ENCODE measurements around the gene TSPAN5. TPM values are rescaled to one million over a fixed set of nuclear protein-coding genes. Genes with fewer than 3 reads are reported as not detected.

TSPAN5 gene
- total and polyA plus RNA-seq, 2 of the 4 experiments (the other 2 are of a cell fraction) = 64.8 to 79.6 TPM

- ChIA-PET POLR2A (ENCODE audit: unreplicated experiment) (no interaction called here), CTCF (no interaction called here)
- Histone ChIP-seq H2BK15ac (ENCODE audit: low read depth, low read length) (no peak overlapping the region), H3K27ac (ENCODE audit: insufficient read depth, low read length) (no peak overlapping the region), H2BK5ac (ENCODE audit: low read depth, low read length, poor library complexity, severe bottlenecking) (no peak overlapping the region), H4K8ac (ENCODE audit: low read depth in 2 of 2, low read length in 2 of 2) (no peak overlapping the region), H3K79me1 (ENCODE audit: low read depth in 1 of 2, low read length in 2 of 2) (peaks cover 48 to 64% of the 10 kb centered on the region in 2 experiments), H2BK20ac (ENCODE audit: low read depth, low read length) (no peak overlapping the region), H3K18ac (ENCODE audit: low read depth, low read length) (no peak overlapping the region), H3K56ac (ENCODE audit: extremely low read depth, insufficient read depth, low read length) (no peak overlapping the region), H4K91ac (ENCODE audit: insufficient read depth, low read depth, low read length) (no peak overlapping the region), H3K4me2 (ENCODE audit: low read depth, low read length) (no peak overlapping the region), H3K4ac (ENCODE audit: low read depth, low read length) (no peak overlapping the region), H2AK5ac (ENCODE audit: low read depth, low read length) (no peak overlapping the region), H3K4me1 (ENCODE audit: control insufficient read depth, insufficient read depth, low read length) (peaks cover 11% of the 10 kb centered on the region), H3K14ac (replicated peaks; ENCODE audit: low read depth, low read length) (no peak overlapping the region), H2AK9ac (replicated peaks; ENCODE audit: low read depth, low read length, poor library complexity) (no peak overlapping the region), H3K9me1 (ENCODE audit: insufficient read depth, low read length) (peaks cover 5% of the 10 kb centered on the region; the same call in 1 of the 2 replicates), H4K20me1 (ENCODE audit: insufficient read depth, low read length) (peaks cover 14% of the 10 kb centered on the region), H3K27me3 (ENCODE audit: control insufficient read depth, insufficient read depth, low read length) (no peaks in the 10 kb centered on the region), H3K9me3 (ENCODE audit: control insufficient read depth, insufficient read depth, low read length) (no peaks in the 10 kb centered on the region), H3K36me3 (ENCODE audit: control insufficient read depth, insufficient read depth, low read length) (no peaks in the 10 kb centered on the region), H3K23ac (ENCODE audit: low read depth, low read length) (peak overlapping the region; percentile 48; the same call in 1 of the 2 replicates), H2AFZ (replicated peaks; ENCODE audit: low read length, poor library complexity) (no peak overlapping the region), H4K5ac (ENCODE audit: low read depth, low read length) (no peak overlapping the region), H3K4me3 (ENCODE audit: insufficient read depth, low read depth, low read length) (no peak overlapping the region), H3K9ac (ENCODE audit: low read depth, low read length) (no peak overlapping the region), H2BK120ac (ENCODE audit: low read depth, low read length) (no peak overlapping the region)
- dilution Hi-C loops (cut with HindIII; ENCODE audit: low sequenced_read_pairs, unreplicated experiment) = no loop called here
- ATAC-seq (ENCODE audit: low read depth) (no peak), DNase-seq (no peak)
- in situ Hi-C loops (cut with MboI; ENCODE audit: low sequenced_read_pairs) = no loop called here
- no TSS peak for BruUV-seq (replicated peaks)
- intact Hi-C loops (cut with micrococcal nuclease) = loop anchor here (5.0 kb wide), 1 partner anchor 47 kb away; no protein-coding TSS in a partner anchor
- WGBS, 2 experiments (ENCODE audit: extremely low coverage in 2 of 2, insufficient read length in 1 of 2) = no CpG with 5 or more reads among the region's 3 CpGs
- no peak for TF ChIP-seq POLR2A (IDR thresholded peaks at IDR 0.05; ENCODE audit: low read depth, low read length)
- no peak for TF ChIP-seq MAZ (IDR thresholded peaks at IDR 0.05; ENCODE audit: borderline replicate concordance, low read depth, low read length)
- TF ChIP-seq, protein P1, sequence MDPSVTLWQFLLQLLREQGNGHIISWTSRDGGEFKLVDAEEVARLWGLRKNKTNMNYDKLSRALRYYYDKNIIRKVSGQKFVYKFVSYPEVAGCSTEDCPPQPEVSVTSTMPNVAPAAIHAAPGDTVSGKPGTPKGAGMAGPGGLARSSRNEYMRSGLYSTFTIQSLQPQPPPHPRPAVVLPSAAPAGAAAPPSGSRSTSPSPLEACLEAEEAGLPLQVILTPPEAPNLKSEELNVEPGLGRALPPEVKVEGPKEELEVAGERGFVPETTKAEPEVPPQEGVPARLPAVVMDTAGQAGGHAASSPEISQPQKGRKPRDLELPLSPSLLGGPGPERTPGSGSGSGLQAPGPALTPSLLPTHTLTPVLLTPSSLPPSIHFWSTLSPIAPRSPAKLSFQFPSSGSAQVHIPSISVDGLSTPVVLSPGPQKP (IDR thresholded peaks at IDR 0.05; ENCODE audit: borderline replicate concordance, low read depth, low read length) = no peak
- TF ChIP-seq FOS (IDR thresholded peaks at IDR 0.05; ENCODE audit: low read depth, low read length) = no peak
- TF ChIP-seq SMC3 (IDR thresholded peaks at IDR 0.05; ENCODE audit: low read depth, low read length) = no peak
- no peak for TF ChIP-seq NFE2L2 (IDR thresholded peaks at IDR 0.05; ENCODE audit: low read depth, low read length)
- no peak for TF ChIP-seq CHD1 (IDR thresholded peaks at IDR 0.05; ENCODE audit: low read depth, low read length)
- TF ChIP-seq BHLHE40 (IDR thresholded peaks at IDR 0.05; ENCODE audit: low read depth, low read length) = no peak
- TF ChIP-seq, protein P2, sequence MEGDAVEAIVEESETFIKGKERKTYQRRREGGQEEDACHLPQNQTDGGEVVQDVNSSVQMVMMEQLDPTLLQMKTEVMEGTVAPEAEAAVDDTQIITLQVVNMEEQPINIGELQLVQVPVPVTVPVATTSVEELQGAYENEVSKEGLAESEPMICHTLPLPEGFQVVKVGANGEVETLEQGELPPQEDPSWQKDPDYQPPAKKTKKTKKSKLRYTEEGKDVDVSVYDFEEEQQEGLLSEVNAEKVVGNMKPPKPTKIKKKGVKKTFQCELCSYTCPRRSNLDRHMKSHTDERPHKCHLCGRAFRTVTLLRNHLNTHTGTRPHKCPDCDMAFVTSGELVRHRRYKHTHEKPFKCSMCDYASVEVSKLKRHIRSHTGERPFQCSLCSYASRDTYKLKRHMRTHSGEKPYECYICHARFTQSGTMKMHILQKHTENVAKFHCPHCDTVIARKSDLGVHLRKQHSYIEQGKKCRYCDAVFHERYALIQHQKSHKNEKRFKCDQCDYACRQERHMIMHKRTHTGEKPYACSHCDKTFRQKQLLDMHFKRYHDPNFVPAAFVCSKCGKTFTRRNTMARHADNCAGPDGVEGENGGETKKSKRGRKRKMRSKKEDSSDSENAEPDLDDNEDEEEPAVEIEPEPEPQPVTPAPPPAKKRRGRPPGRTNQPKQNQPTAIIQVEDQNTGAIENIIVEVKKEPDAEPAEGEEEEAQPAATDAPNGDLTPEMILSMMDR (conservative IDR thresholded peaks at IDR 0.05; ENCODE audit: low read depth, low read length) = no peak
- TF ChIP-seq USF2 (IDR thresholded peaks at IDR 0.05; ENCODE audit: low read depth, low read length) = no peak
- no peak for TF ChIP-seq MAFK (IDR thresholded peaks at IDR 0.05; ENCODE audit: low read depth, low read length)
- no peak for TF ChIP-seq CEBPB (IDR thresholded peaks at IDR 0.05; ENCODE audit: low read depth, low read length)
- no peak for TF ChIP-seq RAD21 (IDR thresholded peaks at IDR 0.05; ENCODE audit: low read length)
- no peak for TF ChIP-seq RCOR1 (IDR thresholded peaks at IDR 0.05; ENCODE audit: insufficient replicate concordance, low read length)
- TF ChIP-seq MXI1 (IDR thresholded peaks at IDR 0.05; ENCODE audit: borderline replicate concordance, low read depth, low read length) = no peak
- no peak for TF ChIP-seq RFX5 (IDR thresholded peaks at IDR 0.05; ENCODE audit: low read depth, low read length)
Measured at GRCh38 chr4:98564852-98565251, 93.6 kb downstream of the TSPAN5 start.

Data from IMR-90 (cell line).